ENCODE measurements around the gene B3GNT7. TPM values are rescaled to one million over a fixed set of nuclear protein-coding genes. Genes with fewer than 3 reads are reported as not detected.

The B3GNT7 gene
- total RNA-seq, 2 experiments from 2014 or later, result 0.38 to 0.89 TPM

DNA sequence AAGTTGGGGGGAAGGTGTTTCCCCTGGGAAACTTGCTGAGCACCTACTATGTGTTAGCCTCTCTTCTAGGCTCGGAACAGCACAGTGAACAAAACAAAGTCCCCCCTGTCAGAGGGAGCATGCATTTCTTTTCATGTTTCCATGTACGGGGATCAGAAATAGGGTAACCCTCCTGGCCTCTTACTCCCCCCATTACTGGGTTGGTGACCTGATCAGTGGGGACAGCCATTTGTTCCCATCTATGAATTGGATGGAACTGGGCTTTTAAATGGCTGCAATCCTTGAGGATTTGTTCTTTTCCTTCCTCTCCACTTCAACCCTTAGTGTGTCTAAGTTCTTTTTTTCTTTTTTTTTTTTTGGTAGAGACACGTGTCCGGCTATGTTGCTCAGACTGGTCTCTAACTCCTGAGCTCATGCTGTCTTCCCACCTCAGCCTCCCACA lies 55.1 kb downstream of the B3GNT7 start:
- intact Hi-C loops (cut with DNase I, micrococcal nuclease), result loop anchor here (2.0 to 5.0 kb wide), 3 partner anchors 153 to 623 kb away; no protein-coding TSS in a partner anchor
- no peaks in the 10 kb centered on the region for H3K9me3 ChIP-seq (ENCODE audit: control insufficient read depth in 1 of 2, insufficient read depth in 1 of 2, low read length in 2 of 2)
- H3K4me1 Mint-ChIP-seq (ENCODE audit: low read depth), result peaks cover 14% of the 10 kb centered on the region
- TF ChIP-seq, protein P1, sequence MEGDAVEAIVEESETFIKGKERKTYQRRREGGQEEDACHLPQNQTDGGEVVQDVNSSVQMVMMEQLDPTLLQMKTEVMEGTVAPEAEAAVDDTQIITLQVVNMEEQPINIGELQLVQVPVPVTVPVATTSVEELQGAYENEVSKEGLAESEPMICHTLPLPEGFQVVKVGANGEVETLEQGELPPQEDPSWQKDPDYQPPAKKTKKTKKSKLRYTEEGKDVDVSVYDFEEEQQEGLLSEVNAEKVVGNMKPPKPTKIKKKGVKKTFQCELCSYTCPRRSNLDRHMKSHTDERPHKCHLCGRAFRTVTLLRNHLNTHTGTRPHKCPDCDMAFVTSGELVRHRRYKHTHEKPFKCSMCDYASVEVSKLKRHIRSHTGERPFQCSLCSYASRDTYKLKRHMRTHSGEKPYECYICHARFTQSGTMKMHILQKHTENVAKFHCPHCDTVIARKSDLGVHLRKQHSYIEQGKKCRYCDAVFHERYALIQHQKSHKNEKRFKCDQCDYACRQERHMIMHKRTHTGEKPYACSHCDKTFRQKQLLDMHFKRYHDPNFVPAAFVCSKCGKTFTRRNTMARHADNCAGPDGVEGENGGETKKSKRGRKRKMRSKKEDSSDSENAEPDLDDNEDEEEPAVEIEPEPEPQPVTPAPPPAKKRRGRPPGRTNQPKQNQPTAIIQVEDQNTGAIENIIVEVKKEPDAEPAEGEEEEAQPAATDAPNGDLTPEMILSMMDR (IDR thresholded peaks at IDR 0.05), result no peak
- DNase-seq, result no peak
- no peaks in the 10 kb centered on the region for H3K27me3 ChIP-seq (ENCODE audit: control insufficient read depth in 1 of 2, insufficient read depth in 2 of 2, low read length in 2 of 2)
- H3K4me3 Mint-ChIP-seq, result no peak overlapping the region
- peaks cover 40% of the 10 kb centered on the region for H3K36me3 Mint-ChIP-seq (ENCODE audit: low read depth)
- no peaks in the 10 kb centered on the region for H3K27me3 Mint-ChIP-seq
- POLR2A ChIA-PET, result interaction anchor here (1.4 kb wide), 1 partner anchor 347 kb away, joined by 17 read pairs; no protein-coding TSS in a partner anchor
- ATAC-seq (ENCODE audit: poor library complexity), result no peak
- H3K27ac ChIP-seq (ENCODE audit: low read depth in 1 of 2, low read length in 2 of 2), result no peak overlapping the region
- CTCF ChIA-PET, result interaction anchor here (1.6 kb wide), 1 partner anchor 223 kb away, joined by 6 read pairs; no protein-coding TSS in a partner anchor
- no peak overlapping the region for H3K4me3 ChIP-seq (ENCODE audit: low read length)
- peaks cover 30% of the 10 kb centered on the region for H3K36me3 ChIP-seq (ENCODE audit: insufficient read depth, low read length)
- no peaks in the 10 kb centered on the region for H3K9me3 Mint-ChIP-seq
- H3K4me1 ChIP-seq (ENCODE audit: insufficient read depth, low read length), result peaks cover 8% of the 10 kb centered on the region
- no peak overlapping the region for H3K27ac Mint-ChIP-seq

Small RNAs within 50 kb of the gene (microRNA-seq; reads per million reads assigned to microRNA genes)
- gene MIR4777 (ENCODE audit: borderline microRNAs expressed, borderline replicate concordance), result not detected

Other genes with a start within 250 kb of the B3GNT7 start
- under 1 TPM; 0.16 to 0.42 TPM for gene ARMC9, start 197.1 kb upstream of the B3GNT7 start, total RNA-seq
- gene NCL, start 68.8 kb downstream of the B3GNT7 start, total RNA-seq, result 100 to 1,000 TPM; 387 to 395 TPM
- gene NMUR1, start 134.7 kb downstream of the B3GNT7 start, total RNA-seq, result under 1 TPM; 0.11 to 0.14 TPM
- gene TEX44, start 197.2 kb downstream of the B3GNT7 start, total RNA-seq, result not detected

Data from CD4-positive, alpha-beta T cell (primary cell).